Adipose tissue (tissue), 3 donors: ENCODE results near the gene SAP30L. TPM values are rescaled to one million over a fixed set of nuclear protein-coding genes. Genes with fewer than 3 reads are reported as not detected.

Source experiments
- H3K27ac ChIP-seq: one replicate; pipeline ENCODE4 v1.5.1; 2013; ENCODE audit warnings: low read depth, low read length
- WGBS, 3 donors: extraction: QIAGEN DNeasy Blood & Tissue Kit; methylation state at CpG; one replicate each; pipeline ENCODE4 v1.1.7; 2013; 5-methylcytosine and 5-hydroxymethylcytosine counted together
- polyA plus RNA-seq, 3 donors: library from polyadenylated mRNA; stranded (reverse); fragments of 200-250 nt; gene quantifications; one replicate each; pipeline ENCODE4 v1.2.3, GENCODE V29; 2013
- donor health status: healthy with polysubstance abuse.
- donor health status: Bipolar disorder and iron deficiency.
- donor health status: healthy.

SAP30L gene
- polyA plus RNA-seq, 3 donors: 8.9 to 17.2 (median 17.0) TPM

DNA sequence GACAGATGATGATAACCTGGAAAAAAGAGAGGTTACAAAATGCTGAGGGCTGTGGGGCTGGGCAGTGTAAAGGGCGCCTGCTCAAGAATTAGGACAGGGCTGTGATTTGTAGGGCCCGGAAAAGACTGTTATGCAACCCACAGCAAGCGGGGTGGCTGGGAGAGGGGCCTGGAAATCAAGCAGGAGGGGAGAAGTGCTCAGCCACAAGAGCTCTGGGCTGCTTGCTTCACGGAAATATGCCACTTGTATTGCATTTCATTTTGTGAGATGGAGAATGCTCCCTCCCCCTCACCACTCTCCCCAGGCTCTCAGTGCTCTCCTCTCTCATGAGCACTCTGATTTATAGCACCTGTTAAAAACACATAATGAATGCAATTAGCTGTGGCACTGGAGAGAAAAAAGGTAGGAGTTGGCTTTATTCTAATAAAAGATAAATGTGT is 40.6 kb downstream of the SAP30L start:
- WGBS, 3 donors: 7 to 13% (median 11%) methylated on average over 4 of the region's 4 CpGs
- H3K27ac ChIP-seq: no peak overlapping the region

DNA sequence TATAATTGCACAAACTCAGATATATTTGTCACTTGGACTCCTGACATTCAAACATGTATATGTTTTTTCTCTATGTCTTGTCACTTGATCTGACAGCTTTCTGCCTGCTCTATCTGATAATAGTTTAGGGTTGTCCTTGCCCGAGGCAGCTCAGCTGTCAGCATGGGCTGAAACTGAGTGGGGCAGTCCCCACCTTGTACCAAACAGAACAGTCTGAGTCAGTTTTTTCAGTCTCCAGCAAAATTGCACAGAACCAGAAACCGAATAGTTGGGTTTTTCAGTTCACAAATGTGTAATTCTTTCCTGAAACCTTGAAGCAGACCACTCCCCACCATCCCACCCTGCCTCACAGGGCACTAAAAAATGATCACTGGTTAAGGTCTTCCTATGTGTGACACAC is 41.7 kb downstream of the SAP30L start:
- 33 to 46% (median 39%) methylated on average over 2 of the region's 2 CpGs for WGBS, 3 donors
- H3K27ac ChIP-seq: no peak overlapping the region

DNA sequence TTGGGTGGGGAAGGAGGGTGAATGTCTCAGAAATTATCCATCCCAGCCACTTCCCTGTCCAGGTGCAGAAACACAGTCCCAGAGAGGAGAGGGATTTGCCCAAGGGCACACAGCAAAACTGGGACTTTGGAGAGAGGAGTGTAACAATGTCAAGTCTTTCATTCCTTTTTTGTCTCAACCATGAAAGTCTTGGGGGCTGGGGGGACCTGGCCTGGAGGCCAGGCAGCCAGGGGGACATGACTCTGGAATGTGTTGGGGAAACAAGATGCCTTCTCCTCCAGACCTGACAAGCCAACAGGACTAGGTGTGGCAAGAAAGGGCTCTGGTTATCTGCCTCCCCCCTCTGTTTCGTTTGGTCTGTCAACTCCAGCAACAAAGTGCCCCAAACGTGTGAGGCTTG is 46.1 kb downstream of the SAP30L start:
- WGBS, 3 donors: 52 to 63% (median 59%) methylated on average over 2 of the region's 2 CpGs

DNA sequence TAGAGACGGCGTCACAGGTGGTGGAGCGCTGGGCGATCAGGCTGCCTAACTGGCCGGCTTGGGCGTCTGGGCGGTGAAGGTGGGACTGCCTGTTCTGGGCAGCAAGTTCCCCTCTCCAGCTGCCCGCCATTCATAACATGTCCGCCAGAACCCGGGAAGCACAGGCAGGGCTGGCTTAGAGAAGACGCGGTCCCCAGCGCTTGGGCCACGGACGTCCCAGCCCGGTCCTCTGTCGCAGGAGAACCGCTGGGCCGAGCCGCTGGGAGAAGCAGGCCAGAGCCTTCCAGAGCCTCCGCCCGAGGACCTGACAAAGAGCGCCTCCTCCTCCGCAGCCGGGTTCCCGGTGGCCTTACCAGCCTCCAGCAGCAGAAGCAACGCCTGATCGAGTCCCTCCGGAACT is 47.5 kb downstream of the SAP30L start:
- H3K27ac ChIP-seq: no peak overlapping the region
- 38 to 51% (median 45%) methylated on average over 28 to 29 of the region's 29 CpGs for WGBS, 3 donors

More for the DNA sequence above, 46.1 kb downstream of the SAP30L start:
- no peak overlapping the region for H3K27ac ChIP-seq

DNA sequence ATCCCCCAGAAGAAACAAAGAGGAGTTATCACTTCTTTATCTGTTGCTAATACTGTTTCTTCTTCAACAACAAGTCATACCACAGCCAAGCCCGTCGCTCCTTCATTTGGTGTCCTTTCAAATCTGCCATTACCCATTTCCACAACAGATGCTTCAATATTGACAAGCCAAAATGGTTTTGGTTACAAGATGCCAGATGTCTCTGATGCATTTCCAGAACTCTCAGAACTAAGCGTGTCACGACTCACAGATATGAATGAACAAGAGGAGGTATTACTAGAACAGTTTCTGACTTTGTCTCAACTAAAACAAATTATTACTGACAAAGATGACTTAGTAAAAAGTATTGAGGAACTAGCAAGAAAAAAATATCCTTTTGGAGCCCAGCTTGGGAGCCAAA is 48.2 kb downstream of the SAP30L start:
- 70 to 77% (median 77%) methylated on average over 4 of the region's 4 CpGs for WGBS, 3 donors
- no peak overlapping the region for H3K27ac ChIP-seq

DNA sequence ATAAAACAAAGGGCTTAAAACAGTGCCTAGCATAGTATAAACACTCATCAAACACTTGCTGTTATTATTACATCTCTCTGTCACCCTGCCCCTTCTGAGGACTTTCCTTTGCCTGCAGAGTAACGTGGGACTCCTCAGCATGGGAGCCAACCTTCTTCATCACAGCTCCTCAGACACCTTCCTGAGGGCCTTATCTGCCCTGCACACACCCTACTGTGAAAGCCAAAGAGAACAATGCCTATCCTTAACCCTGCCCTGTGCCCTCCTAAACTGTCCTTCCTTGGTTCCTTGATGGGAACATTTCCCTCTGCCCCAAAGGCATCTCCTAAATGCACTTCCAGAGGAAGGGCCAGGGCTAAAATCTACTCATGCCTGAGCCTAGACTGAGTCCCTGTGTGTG is 52.8 kb downstream of the SAP30L start:
- no peak overlapping the region for H3K27ac ChIP-seq
- 55 to 83% (median 71%) methylated on average over 1 of the region's 1 CpG for WGBS, 3 donors

DNA sequence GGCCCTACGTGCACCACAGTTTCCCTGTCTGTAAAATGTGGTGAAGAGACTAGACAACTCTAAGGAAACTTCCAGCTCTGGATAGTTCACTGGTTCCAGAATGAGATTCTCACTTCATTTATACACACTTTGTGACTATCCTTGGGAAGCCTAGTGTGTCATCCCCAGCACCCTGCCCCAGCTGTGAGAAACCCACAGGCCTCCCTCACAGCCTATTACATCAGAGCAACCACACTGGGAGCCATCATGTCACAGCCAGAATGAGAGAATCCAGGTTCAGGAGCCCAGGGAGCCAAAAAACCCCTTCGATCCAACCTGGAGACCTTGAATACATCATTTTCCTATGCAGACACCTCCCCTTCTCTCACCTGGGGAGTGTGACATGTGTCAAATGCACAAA is 53.2 kb downstream of the SAP30L start:
- no peak overlapping the region for H3K27ac ChIP-seq
- 84 to 98% (median 87%) methylated on average over 2 of the region's 2 CpGs for whole genome bisulfite sequencing, 3 donors

DNA sequence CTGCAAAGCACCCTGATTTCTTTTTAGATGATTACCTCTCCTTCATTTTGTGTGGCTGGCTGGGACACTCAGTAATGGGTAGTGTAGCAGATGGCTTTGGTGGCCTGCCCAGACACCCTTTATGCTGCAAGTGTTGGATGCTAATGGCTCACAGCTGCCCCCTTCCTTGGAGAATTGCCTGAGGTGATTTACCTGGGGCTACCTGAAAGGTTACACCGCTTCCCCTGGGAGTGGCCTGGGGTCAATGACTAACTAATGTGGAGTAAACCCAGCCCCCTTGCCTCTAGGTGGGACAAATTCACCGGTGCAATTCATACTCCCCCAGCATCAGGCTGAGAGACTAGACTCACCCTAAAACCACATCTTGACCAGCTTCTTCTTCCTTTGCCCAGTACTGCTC is 55.8 kb downstream of the SAP30L start:
- 53 to 65% (median 59%) methylated on average over 2 of the region's 2 CpGs for WGBS, 3 donors

DNA sequence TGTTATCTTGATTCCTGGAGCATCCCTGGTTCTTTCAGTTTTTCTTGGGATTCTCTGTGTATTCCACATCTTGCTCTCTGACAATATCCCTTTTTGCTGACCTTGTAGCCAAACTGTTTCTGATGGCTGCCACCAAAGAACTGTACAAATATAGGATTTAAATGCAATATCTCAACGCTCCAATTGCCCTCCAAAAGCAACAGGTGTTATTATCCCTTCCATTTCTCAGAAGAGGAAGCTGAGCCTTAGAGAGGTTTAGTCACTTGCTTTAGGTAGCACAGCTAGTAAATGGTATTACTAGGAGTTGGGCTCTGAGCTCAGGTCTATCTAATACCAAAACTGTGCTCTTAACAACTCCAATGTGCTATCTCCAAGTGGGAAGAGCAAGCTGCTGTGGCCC is 56.4 kb downstream of the SAP30L start:
- no peak overlapping the region for H3K27ac ChIP-seq
- 48 to 95% (median 93%) methylated on average over 1 of the region's 1 CpG for WGBS, 3 donors

More for the DNA sequence above, 55.8 kb downstream of the SAP30L start:
- H3K27ac ChIP-seq: no peak overlapping the region

DNA sequence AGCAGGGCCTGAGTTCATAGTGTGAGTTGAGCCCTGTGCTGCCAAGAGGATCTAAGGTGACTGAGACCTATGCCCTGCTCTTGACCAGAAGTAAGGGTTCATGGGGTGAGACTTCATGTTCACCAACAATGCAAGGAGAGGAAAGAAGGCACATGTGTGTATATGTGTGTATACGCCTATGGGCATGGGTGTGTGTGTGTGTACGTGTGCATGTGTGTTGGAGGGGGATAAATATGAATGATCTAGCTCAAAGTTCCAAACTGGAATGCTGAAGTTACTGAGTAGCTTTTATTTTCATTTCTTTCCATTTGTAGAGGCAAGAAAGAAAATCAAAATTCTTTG is 57.9 kb downstream of the SAP30L start:
- no peak overlapping the region for H3K27ac ChIP-seq
- 90 to 97% (median 94%) methylated on average over 2 of the region's 2 CpGs for WGBS, 3 donors

DNA sequence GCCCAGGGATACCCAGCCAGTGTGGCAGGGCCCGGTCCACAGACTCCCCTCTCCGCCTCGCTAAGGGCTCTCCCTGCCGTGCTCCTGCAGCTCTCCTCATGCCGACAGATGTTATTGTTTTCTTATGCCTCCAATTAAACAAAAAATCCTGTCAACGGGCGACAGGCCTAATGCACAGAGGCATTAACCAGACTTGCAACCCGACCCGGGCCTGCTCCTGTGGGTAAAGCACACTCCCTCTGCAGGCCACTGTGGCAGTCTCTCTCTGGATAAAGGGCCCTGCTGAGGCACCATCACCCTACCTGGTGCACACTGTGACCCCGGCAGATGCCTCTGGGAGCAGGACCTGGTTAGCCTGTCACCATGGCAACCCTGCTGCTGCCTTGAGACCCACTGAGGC is 59.8 kb downstream of the SAP30L start:
- H3K27ac ChIP-seq: no peak overlapping the region
- WGBS, 3 donors: 60 to 72% (median 66%) methylated on average over 10 of the region's 10 CpGs

DNA sequence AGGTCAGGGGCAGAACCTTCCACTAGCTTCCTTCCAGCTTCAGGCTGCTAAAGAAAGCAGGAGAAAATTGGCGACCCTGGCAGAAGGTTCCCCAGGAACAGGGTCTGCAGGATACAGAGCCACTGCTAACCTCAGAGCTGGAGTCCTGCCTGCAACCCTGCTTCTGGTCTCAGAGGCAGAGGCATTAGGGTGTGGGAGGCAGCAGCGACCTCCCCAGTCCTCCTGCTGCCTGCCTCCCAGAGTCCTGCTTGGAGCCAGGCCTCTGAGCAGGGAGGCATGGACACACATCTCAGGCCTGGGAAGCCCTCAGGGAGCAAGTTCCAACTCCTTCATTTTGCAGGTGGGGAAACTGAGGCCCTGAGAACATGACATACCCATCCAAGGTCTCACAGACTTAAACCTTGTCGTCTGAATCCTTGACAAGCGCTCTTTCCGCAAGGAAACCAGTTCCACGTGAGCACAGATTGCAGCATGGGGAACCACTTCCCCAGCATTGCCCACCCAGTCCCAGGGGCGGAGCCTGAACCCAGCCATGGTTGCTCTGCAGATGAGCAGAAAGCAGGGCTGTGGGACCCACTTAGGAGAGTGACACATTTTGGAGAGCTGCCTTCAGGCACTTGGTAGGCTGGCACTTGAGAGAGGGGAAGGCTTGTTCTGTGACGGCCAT is 60.4 kb downstream of the SAP30L start:
- WGBS, 3 donors: 80 to 88% (median 81%) methylated on average over 8 of the region's 8 CpGs
- no peak overlapping the region for H3K27ac ChIP-seq

DNA sequence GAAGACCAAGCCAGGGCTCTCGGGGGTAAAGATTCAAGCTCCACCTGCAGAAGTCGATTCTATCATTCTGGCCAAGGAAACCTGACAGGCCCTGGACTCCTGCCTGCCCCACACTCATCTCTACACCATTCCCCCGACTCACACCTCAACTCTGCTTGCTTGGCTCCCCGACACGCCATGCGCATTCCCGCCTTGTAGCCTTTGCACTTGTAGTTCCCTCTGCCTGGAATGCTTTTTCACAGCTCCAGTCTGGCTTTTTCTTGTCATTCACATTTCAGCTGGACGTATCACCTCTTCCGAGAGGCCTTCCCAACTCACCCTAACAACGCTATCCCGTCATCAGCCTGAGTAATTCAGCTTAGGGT is 60.9 kb downstream of the SAP30L start:
- no peak overlapping the region for H3K27ac ChIP-seq
- WGBS, 3 donors: 80 to 84% (median 81%) methylated on average over 11 of the region's 11 CpGs

DNA sequence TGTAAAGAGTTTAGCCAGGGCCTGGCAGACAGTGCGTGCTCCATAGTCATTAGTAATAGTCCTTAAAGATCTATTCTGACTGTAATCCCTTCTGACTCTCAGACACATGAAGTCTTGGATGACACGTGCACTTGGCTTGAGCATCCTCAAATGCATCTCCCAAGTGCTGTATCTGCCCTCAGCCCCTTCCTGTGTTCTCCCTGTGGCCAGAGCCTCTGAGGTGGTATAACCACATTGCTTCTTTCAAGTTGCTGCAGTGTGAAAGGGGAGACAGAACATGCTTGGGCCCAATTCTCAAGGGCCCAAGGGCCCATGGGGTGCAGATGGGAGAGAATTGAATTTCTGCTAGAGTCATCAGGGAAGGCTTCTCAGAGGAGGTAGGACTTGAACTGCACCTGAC is 62.3 kb downstream of the SAP30L start:
- WGBS, 3 donors: 78 to 91% (median 82%) methylated on average over 2 of the region's 2 CpGs
- no peak overlapping the region for H3K27ac ChIP-seq

DNA sequence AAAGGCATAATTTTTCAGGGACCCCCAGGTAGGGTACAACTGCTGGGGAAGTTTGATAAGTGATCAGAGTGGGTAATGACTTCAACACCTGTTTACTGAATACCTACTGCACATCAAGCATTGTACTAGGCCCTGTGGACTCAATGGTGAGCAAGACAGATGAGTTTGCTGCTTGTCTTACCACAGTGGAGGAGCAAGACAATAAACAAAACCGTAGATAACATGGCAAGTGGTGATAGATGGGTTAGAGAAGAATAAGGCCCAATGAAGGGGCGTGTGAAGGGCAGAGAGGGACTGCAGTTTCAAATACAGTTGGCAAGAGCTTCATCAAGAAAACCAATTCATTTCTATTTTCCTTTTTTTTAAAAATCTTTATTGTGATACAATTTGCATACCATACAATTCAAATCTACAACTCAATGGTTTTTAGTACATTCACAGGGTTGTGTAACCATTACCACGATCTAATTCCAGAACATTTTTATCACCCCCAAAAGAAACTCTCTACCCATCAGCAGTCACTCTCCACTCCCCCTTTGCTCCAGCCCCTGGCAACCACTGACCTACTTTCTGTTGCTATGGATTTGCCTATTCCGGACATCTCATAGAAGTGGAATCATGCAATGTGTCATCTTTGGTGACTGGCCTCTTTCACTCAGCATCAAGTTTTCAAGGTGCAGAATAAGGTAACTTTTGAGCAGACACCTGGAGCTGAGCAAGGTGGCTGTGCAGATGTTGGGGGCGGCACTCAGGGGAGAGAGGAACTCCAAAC is 64.2 kb downstream of the SAP30L start:
- no peak overlapping the region for H3K27ac ChIP-seq
- WGBS, 3 donors: 65 to 71% (median 66%) methylated on average over 5 of the region's 5 CpGs

Other genes starting within 250 kb of the SAP30L start
- not detected for gene HAND1, start 32.2 kb downstream of the SAP30L start, polyA plus RNA-seq